ENCODE data around the gene PFN2. TPM values are rescaled to one million over a fixed set of nuclear protein-coding genes. Genes with fewer than 3 reads are reported as not detected.

Gene PFN2
- 1 to 10 TPM; 3.2 to 5.9 TPM for total RNA-seq

- DNase-seq, result peak; percentile 54 to 64
- peak within 1 kb of the TSS; percentile 87 to 96 for H3K4me3 Mint-ChIP-seq
- H3K9me3 Mint-ChIP-seq, result no peaks in the 10 kb centered on the region
- peak within 1 kb of the TSS; percentile 82 for H3K27ac Mint-ChIP-seq
- no peaks in the 10 kb centered on the region for H3K36me3 Mint-ChIP-seq (ENCODE audit: insufficient read depth in 2 of 2)
- peak; percentile 61 to 66 for ATAC-seq (replicated peaks in 1 of 2)
- peaks cover 45% of the 10 kb centered on the region for H3K27me3 Mint-ChIP-seq (ENCODE audit: low read depth)
- H3K4me1 Mint-ChIP-seq (ENCODE audit: low read depth), result peaks cover 12% of the 10 kb centered on the region
These were observed at the start of gene PFN2 for GRCh38 chr3:149970716-149971402. TSS of gene PFN2 (minus strand) at chr3:149970895. CDS start at chr3:149970856, 39 bp downstream.

GRCh38 chr3:150015901-150016300 is 45.2 kb upstream of the PFN2 start:
- Mint-ChIP-seq H3K27ac (no peak overlapping the region), H3K9me3 (no peaks in the 10 kb centered on the region), H3K36me3 (ENCODE audit: insufficient read depth in 2 of 2) (no peaks in the 10 kb centered on the region), H3K27me3 (ENCODE audit: low read depth) (peaks cover 12% of the 10 kb centered on the region), H3K4me3 (no peak overlapping the region), H3K4me1 (ENCODE audit: low read depth) (no peaks in the 10 kb centered on the region)
- ATAC-seq (replicated peaks in 1 of 2) (no peak), DNase-seq (no peak)

GRCh38 chr3:150014782-150015181 is 44.1 kb upstream of the PFN2 start:
- no peak overlapping the region for H3K4me3 Mint-ChIP-seq
- H3K9me3 Mint-ChIP-seq, result no peaks in the 10 kb centered on the region
- DNase-seq, result no peak
- no peak for ATAC-seq (replicated peaks in 1 of 2)
- H3K27ac Mint-ChIP-seq, result no peak overlapping the region
- H3K36me3 Mint-ChIP-seq (ENCODE audit: insufficient read depth in 2 of 2), result no peaks in the 10 kb centered on the region
- no peaks in the 10 kb centered on the region for H3K4me1 Mint-ChIP-seq (ENCODE audit: low read depth)
- peaks cover 12% of the 10 kb centered on the region for H3K27me3 Mint-ChIP-seq (ENCODE audit: low read depth)

GRCh38 chr3:150013801-150014200 is 43.1 kb upstream of the PFN2 start:
- Mint-ChIP-seq H3K4me3 (no peak overlapping the region), H3K4me1 (ENCODE audit: low read depth) (no peaks in the 10 kb centered on the region), H3K27ac (no peak overlapping the region), H3K9me3 (no peaks in the 10 kb centered on the region), H3K36me3 (ENCODE audit: insufficient read depth in 2 of 2) (no peaks in the 10 kb centered on the region), H3K27me3 (ENCODE audit: low read depth) (peaks cover 12% of the 10 kb centered on the region)
- ATAC-seq (replicated peaks in 1 of 2), result no peak
- no peak for DNase-seq

GRCh38 chr3:150006794-150007193 is 36.1 kb upstream of the PFN2 start:
- Mint-ChIP-seq H3K4me1 (ENCODE audit: low read depth) (no peaks in the 10 kb centered on the region), H3K4me3 (no peak overlapping the region), H3K27me3 (ENCODE audit: low read depth) (peaks cover 8% of the 10 kb centered on the region), H3K27ac (no peak overlapping the region), H3K36me3 (ENCODE audit: insufficient read depth in 2 of 2) (no peaks in the 10 kb centered on the region), H3K9me3 (no peaks in the 10 kb centered on the region)
- DNase-seq, result no peak
- peak in 1 of 2 donors; percentile 73 for ATAC-seq (replicated peaks in 1 of 2)

- Mint-ChIP-seq H3K27me3 (ENCODE audit: low read depth) (peaks cover 17% of the 10 kb centered on the region), H3K9me3 (no peaks in the 10 kb centered on the region), H3K4me3 (no peak overlapping the region), H3K27ac (no peak overlapping the region), H3K36me3 (ENCODE audit: insufficient read depth in 2 of 2) (no peaks in the 10 kb centered on the region), H3K4me1 (ENCODE audit: low read depth) (no peaks in the 10 kb centered on the region)
- ATAC-seq (replicated peaks in 1 of 2) (no peak), DNase-seq (no peak)
These were observed 34.8 kb upstream of the PFN2 start for GRCh38 chr3:150005243-150006112.

GRCh38 chr3:150000641-150001040 is 29.9 kb upstream of the PFN2 start:
- no peak overlapping the region for H3K27ac Mint-ChIP-seq
- peaks cover 18% of the 10 kb centered on the region for H3K27me3 Mint-ChIP-seq (ENCODE audit: low read depth)
- H3K4me3 Mint-ChIP-seq, result no peak overlapping the region
- DNase-seq (no peak), ATAC-seq (replicated peaks in 1 of 2) (no peak)
- no peaks in the 10 kb centered on the region for H3K4me1 Mint-ChIP-seq (ENCODE audit: low read depth)
- H3K36me3 Mint-ChIP-seq (ENCODE audit: insufficient read depth in 2 of 2), result no peaks in the 10 kb centered on the region
- H3K9me3 Mint-ChIP-seq, result no peaks in the 10 kb centered on the region

GRCh38 chr3:149999421-149999820 is 28.7 kb upstream of the PFN2 start:
- H3K27me3 Mint-ChIP-seq (ENCODE audit: low read depth), result peaks cover 22% of the 10 kb centered on the region
- no peak overlapping the region for H3K4me3 Mint-ChIP-seq
- H3K9me3 Mint-ChIP-seq, result peaks cover 2 to 4% of the 10 kb centered on the region in 2 donors
- H3K4me1 Mint-ChIP-seq (ENCODE audit: low read depth), result no peaks in the 10 kb centered on the region
- peaks cover 0 to 3% of the 10 kb centered on the region in 2 donors for H3K36me3 Mint-ChIP-seq (ENCODE audit: insufficient read depth in 2 of 2)
- ATAC-seq (replicated peaks in 1 of 2) (no peak), DNase-seq (no peak)
- no peak overlapping the region for H3K27ac Mint-ChIP-seq

- no peak for ATAC-seq (replicated peaks in 1 of 2)
- DNase-seq, result no peak
- H3K4me1 Mint-ChIP-seq (ENCODE audit: low read depth), result no peaks in the 10 kb centered on the region
- H3K36me3 Mint-ChIP-seq (ENCODE audit: insufficient read depth in 2 of 2), result peaks cover 0 to 3% of the 10 kb centered on the region in 2 donors
- H3K27ac Mint-ChIP-seq, result no peak overlapping the region
- H3K4me3 Mint-ChIP-seq, result no peak overlapping the region
- peaks cover 2 to 4% of the 10 kb centered on the region in 2 donors for H3K9me3 Mint-ChIP-seq
- peaks cover 22% of the 10 kb centered on the region for H3K27me3 Mint-ChIP-seq (ENCODE audit: low read depth)
These were observed 28.3 kb upstream of the PFN2 start for GRCh38 chr3:149998946-149999345.

- DNase-seq, result no peak
- Mint-ChIP-seq H3K4me1 (ENCODE audit: low read depth) (no peaks in the 10 kb centered on the region), H3K9me3 (peaks cover 2 to 11% of the 10 kb centered on the region in 2 donors), H3K4me3 (no peak overlapping the region), H3K27me3 (ENCODE audit: low read depth) (peaks cover 14% of the 10 kb centered on the region), H3K36me3 (ENCODE audit: insufficient read depth in 2 of 2) (peaks cover 4 to 6% of the 10 kb centered on the region in 2 donors), H3K27ac (no peak overlapping the region)
- no peak for ATAC-seq (replicated peaks in 1 of 2)
These were observed 21.8 kb upstream of the PFN2 start for GRCh38 chr3:149992416-149993058.

GRCh38 chr3:149990423-149990948 is 19.8 kb upstream of the PFN2 start:
- Mint-ChIP-seq H3K9me3 (peaks cover 2 to 11% of the 10 kb centered on the region in 2 donors), H3K27ac (no peak overlapping the region), H3K4me1 (ENCODE audit: low read depth) (no peaks in the 10 kb centered on the region), H3K4me3 (no peak overlapping the region), H3K36me3 (ENCODE audit: insufficient read depth in 2 of 2) (peaks cover 4 to 6% of the 10 kb centered on the region in 2 donors), H3K27me3 (ENCODE audit: low read depth) (peaks cover 9% of the 10 kb centered on the region)
- no peak for ATAC-seq (replicated peaks in 1 of 2)
- no peak for DNase-seq

GRCh38 chr3:149989307-149989706 is 18.6 kb upstream of the PFN2 start:
- Mint-ChIP-seq H3K9me3 (peaks cover 0 to 6% of the 10 kb centered on the region in 2 donors), H3K27ac (no peak overlapping the region), H3K4me3 (no peak overlapping the region), H3K36me3 (ENCODE audit: insufficient read depth in 2 of 2) (peaks cover 4% of the 10 kb centered on the region in 2 donors), H3K27me3 (ENCODE audit: low read depth) (peaks cover 7% of the 10 kb centered on the region), H3K4me1 (ENCODE audit: low read depth) (no peaks in the 10 kb centered on the region)
- no peak for DNase-seq
- no peak for ATAC-seq (replicated peaks in 1 of 2)

- H3K4me3 Mint-ChIP-seq, result no peak overlapping the region
- H3K27me3 Mint-ChIP-seq (ENCODE audit: low read depth), result peaks cover 7% of the 10 kb centered on the region
- ATAC-seq (replicated peaks in 1 of 2) (no peak), DNase-seq (no peak)
- no peaks in the 10 kb centered on the region for H3K36me3 Mint-ChIP-seq (ENCODE audit: insufficient read depth in 2 of 2)
- H3K27ac Mint-ChIP-seq, result no peak overlapping the region
- no peaks in the 10 kb centered on the region for H3K4me1 Mint-ChIP-seq (ENCODE audit: low read depth)
- H3K9me3 Mint-ChIP-seq, result no peaks in the 10 kb centered on the region
These were observed 12.9 kb upstream of the PFN2 start for GRCh38 chr3:149983628-149984027.

All from activated T-cell treated with anti-CD3 and anti-CD28 coated beads, Interleukin-2, amount 50 U/mL, for 72 hours (primary cell).